Mesothelial cell of epicardium (in vitro differentiated cells): ENCODE results near the gene LEFTY1. TPM values are rescaled to one million over a fixed set of nuclear protein-coding genes. Genes with fewer than 3 reads are reported as not detected.

Experiments used
- DNase-seq, 2 experiments: peaks; one replicate each; pipeline ENCODE4 v3.0.0; 2021; ENCODE audit warnings: low spot score in 2 of 2; ENCODE audit not compliant: unreplicated experiment in 2 of 2
- H3K27ac Mint-ChIP-seq: 2 replicates; pipeline ENCODE4 v1.8.0; 2021; ENCODE audit warnings: mixed read lengths
- H3K27me3 Mint-ChIP-seq: 2 replicates; pipeline ENCODE4 v1.8.0; 2021; ENCODE audit warnings: low read depth, mixed read lengths
- H3K36me3 Mint-ChIP-seq: 2 replicates; pipeline ENCODE4 v1.8.0; 2021; ENCODE audit warnings: mixed read lengths
- H3K4me1 Mint-ChIP-seq: 2 replicates; pipeline ENCODE4 v1.8.0; 2021; ENCODE audit warnings: mixed read lengths
- H3K4me3 Mint-ChIP-seq: 2 replicates; pipeline ENCODE4 v1.8.0; 2021; ENCODE audit warnings: mild to moderate bottlenecking, moderate library complexity, mixed read lengths
- H3K9me3 Mint-ChIP-seq: 2 replicates; pipeline ENCODE4 v1.8.0; 2021; ENCODE audit warnings: mixed read lengths
- total RNA-seq: library from RNA; stranded (reverse); gene quantifications from 3 replicates; pipeline ENCODE4 v1.2.1, GENCODE V29; 2021
- TF ChIP-seq, protein P1 (sequence below): fragments of 200-600 bp; sonication (generic); IDR thresholded peaks from one replicate; pipeline ENCODE4 v1.5.0; 2021; ENCODE audit warnings: antibody characterized with exemption; ENCODE audit not compliant: unreplicated experiment

LEFTY1 gene
- total RNA-seq, 1 donor from 2014 or later = 1.6 TPM

DNA sequence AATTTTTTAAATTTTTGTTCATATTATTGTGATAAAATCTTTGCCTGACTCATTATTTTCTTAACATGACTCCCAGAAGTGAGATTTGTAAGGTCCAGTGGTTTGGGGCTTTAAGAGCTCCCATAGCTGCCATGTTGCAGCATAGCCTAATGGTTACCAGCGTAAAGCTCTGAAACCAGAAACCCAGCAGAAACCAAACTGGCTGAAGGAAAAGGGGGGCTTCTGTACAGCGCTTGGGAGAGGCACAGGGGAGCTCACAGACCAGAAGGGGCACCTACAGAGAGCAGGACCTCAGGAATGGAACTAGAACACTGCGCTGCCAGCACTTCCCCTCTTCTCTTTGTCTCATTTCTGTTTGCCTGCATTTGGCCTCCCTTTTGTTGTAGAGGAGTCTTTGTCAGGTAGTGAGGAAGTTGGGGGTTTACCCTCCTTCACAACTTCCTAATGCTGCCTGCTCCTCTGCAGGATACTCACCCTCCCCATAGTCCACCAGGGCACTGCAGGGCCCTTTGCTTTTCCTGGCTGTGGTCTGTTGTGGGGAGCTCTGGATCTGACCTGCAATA is 37.7 kb upstream of the LEFTY1 start:
- H3K36me3 Mint-ChIP-seq = no peaks in the 10 kb centered on the region
- H3K9me3 Mint-ChIP-seq = no peaks in the 10 kb centered on the region
- no peak overlapping the region for H3K4me3 Mint-ChIP-seq
- TF ChIP-seq, protein P1, sequence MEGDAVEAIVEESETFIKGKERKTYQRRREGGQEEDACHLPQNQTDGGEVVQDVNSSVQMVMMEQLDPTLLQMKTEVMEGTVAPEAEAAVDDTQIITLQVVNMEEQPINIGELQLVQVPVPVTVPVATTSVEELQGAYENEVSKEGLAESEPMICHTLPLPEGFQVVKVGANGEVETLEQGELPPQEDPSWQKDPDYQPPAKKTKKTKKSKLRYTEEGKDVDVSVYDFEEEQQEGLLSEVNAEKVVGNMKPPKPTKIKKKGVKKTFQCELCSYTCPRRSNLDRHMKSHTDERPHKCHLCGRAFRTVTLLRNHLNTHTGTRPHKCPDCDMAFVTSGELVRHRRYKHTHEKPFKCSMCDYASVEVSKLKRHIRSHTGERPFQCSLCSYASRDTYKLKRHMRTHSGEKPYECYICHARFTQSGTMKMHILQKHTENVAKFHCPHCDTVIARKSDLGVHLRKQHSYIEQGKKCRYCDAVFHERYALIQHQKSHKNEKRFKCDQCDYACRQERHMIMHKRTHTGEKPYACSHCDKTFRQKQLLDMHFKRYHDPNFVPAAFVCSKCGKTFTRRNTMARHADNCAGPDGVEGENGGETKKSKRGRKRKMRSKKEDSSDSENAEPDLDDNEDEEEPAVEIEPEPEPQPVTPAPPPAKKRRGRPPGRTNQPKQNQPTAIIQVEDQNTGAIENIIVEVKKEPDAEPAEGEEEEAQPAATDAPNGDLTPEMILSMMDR = no peak
- DNase-seq = no peak
- H3K27ac Mint-ChIP-seq = no peak overlapping the region
- no peaks in the 10 kb centered on the region for H3K27me3 Mint-ChIP-seq
- H3K4me1 Mint-ChIP-seq = peaks cover 16% of the 10 kb centered on the region

GRCh38 chr1:225923692-225924555 is 35.0 kb upstream of the LEFTY1 start, which contains the start of gene PYCR2:
Gene PYCR2 (minus strand): TSS chr1:225924250. CDS start chr1:225924110, 140 bp downstream.
- peak; percentile 92 to 96 for DNase-seq
- Mint-ChIP-seq H3K4me1 (peaks cover 11% of the 10 kb centered on the region), H3K9me3 (no peaks in the 10 kb centered on the region), H3K27ac (peak within 1 kb of the TSS; percentile 95), H3K4me3 (peak within 1 kb of the TSS; percentile 90), H3K36me3 (peaks cover 8% of the 10 kb centered on the region), H3K27me3 (no peaks in the 10 kb centered on the region)
- TF ChIP-seq, protein P1 = no peak

- Mint-ChIP-seq H3K4me1 (peaks cover 11% of the 10 kb centered on the region), H3K4me3 (peak overlapping the region; percentile 90), H3K9me3 (no peaks in the 10 kb centered on the region), H3K27ac (peak overlapping the region; percentile 95), H3K27me3 (no peaks in the 10 kb centered on the region), H3K36me3 (peaks cover 8% of the 10 kb centered on the region)
- TF ChIP-seq, protein P1 = no peak
- no peak for DNase-seq
Observed at GRCh38 chr1:225923381-225923691, 34.4 kb upstream of the LEFTY1 start.

DNA sequence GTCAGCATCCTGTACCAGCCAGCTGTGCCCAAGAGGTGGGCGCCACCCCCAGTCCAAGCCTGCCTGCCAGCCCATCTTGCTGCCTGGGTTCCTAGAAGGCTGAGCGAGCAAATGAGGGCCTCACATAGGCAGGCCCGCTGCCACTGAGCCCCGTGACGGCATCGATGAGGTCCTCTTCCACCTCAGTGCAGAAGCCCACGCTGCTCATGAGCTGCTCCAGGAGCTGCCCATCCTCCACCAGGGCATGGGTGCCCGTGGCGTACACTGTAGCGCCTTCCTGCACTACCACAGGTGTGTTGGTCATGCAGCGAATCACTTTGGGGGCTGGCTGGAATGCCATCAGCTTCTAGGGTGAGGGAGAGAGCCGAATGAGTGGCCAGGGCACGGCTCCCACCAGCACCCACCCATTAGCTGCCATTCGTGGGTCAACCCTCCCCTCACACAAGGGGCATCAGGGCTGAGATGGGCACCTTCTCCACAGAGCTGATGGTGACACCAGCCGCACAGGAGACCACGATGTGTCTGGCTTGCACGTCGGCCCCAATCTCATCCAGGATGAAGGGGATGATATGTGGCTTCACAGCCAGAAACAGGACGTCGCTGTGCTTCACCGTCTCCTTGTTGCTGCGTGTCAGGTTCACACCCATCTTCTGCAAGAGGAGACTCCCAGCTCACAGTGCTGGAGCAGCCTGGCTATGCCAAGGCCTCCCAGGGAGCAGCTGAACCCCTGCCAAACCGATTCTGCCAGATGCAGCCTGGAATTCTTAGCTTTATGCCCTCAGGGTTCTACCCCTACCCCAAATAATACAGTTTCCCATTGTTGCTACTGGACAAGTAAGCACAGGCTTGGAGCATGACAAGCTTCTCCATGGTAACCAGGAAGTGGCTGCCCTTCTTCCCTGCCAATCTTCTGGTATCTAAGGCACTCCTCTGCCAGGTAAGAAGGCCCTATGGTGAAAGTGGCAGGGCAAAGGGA is 33.1 kb upstream of the LEFTY1 start:
- Mint-ChIP-seq H3K27ac (no peak overlapping the region), H3K9me3 (no peaks in the 10 kb centered on the region), H3K36me3 (peaks cover 14% of the 10 kb centered on the region), H3K4me1 (peaks cover 11% of the 10 kb centered on the region), H3K27me3 (no peaks in the 10 kb centered on the region), H3K4me3 (peak overlapping the region; percentile 90)
- DNase-seq = no peak
- TF ChIP-seq, protein P1 = no peak

DNA sequence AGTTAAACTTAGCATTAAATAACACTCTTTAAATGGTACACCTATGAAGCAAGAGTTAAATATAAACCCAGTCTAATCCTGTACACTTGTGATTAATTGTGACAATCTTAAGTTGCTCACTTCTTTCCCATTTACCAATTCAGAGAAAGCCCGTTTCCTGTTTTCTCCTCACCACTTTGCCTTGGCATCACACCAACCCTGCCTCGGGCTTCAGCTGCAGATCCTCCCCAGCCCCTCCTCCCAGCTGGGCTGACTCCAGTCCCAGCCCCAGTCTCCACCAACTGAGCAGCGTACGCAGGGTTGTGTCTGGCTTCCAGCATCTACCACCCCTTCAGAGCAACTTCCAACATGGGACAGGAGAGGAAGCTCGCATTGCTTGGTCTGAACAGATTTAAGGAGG is 31.0 kb upstream of the LEFTY1 start:
- Mint-ChIP-seq H3K27ac (no peak overlapping the region), H3K4me3 (no peak overlapping the region), H3K36me3 (peaks cover 19% of the 10 kb centered on the region), H3K27me3 (no peaks in the 10 kb centered on the region), H3K9me3 (no peaks in the 10 kb centered on the region), H3K4me1 (peaks cover 17% of the 10 kb centered on the region)
- TF ChIP-seq, protein P1 = no peak
- no peak for DNase-seq
